ENCODE results near the gene HEMGN. TPM values are rescaled to one million over a fixed set of nuclear protein-coding genes. Genes with fewer than 3 reads are reported as not detected.

HEMGN gene
- polyA plus RNA-seq, 1 donor from 2014 or later: not detected

DNA sequence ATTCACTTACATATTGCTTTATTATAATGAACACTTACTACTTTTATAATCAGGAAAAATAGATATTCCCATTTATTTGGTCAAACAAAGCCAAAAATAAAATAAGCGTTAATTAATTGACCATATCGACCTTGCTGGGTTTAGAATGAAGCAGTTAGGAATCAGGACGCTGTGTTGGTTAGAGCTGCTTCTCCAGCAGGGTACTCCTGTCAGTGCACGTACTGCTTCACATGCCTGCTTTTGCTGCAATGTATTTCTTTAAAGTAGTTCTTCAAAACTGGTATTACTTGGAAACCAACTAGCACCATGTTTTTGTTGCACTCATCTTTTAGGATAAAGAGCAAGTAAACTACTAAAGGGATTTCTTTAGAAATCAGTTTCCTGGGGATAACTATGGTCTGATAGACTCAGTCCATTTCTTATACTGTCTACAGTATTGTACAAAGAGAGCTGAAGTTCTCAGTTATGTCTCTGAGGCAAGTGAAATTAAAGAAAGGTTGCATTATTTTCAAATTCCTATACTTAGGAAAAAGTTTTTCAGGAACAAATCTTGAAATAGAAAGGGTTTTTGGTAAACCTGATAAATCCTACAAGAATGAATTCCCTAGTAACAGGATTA, 8.9 kb downstream of the HEMGN start:
- Histone ChIP-seq H3K79me2 (replicated peaks; ENCODE audit: insufficient read depth, low read length) (no peaks in the 10 kb centered on the region), H3K27me3 (ENCODE audit: insufficient read depth, low read depth, low read length) (peaks cover 65% of the 10 kb centered on the region), H3K4me3 (ENCODE audit: low read length) (no peak overlapping the region), H3K9me3 (ENCODE audit: low read length) (no peaks in the 10 kb centered on the region), H3K9me2 (ENCODE audit: insufficient read depth, low read length) (no peaks in the 10 kb centered on the region), H2AFZ (ENCODE audit: low read depth, low read length) (no peak overlapping the region), H3K9ac (ENCODE audit: low read length) (no peak overlapping the region), H3K4me2 (ENCODE audit: low read length) (no peak overlapping the region), H3F3A (ENCODE audit: insufficient read depth, low read length, poor library complexity, severe bottlenecking) (no peaks in the 10 kb centered on the region), H3K27ac (ENCODE audit: low read length) (no peak overlapping the region), H3K36me3 (ENCODE audit: insufficient read depth, low read length) (no peaks in the 10 kb centered on the region), H4K20me1 (ENCODE audit: insufficient read depth) (no peaks in the 10 kb centered on the region)
- TF ChIP-seq, protein P1, sequence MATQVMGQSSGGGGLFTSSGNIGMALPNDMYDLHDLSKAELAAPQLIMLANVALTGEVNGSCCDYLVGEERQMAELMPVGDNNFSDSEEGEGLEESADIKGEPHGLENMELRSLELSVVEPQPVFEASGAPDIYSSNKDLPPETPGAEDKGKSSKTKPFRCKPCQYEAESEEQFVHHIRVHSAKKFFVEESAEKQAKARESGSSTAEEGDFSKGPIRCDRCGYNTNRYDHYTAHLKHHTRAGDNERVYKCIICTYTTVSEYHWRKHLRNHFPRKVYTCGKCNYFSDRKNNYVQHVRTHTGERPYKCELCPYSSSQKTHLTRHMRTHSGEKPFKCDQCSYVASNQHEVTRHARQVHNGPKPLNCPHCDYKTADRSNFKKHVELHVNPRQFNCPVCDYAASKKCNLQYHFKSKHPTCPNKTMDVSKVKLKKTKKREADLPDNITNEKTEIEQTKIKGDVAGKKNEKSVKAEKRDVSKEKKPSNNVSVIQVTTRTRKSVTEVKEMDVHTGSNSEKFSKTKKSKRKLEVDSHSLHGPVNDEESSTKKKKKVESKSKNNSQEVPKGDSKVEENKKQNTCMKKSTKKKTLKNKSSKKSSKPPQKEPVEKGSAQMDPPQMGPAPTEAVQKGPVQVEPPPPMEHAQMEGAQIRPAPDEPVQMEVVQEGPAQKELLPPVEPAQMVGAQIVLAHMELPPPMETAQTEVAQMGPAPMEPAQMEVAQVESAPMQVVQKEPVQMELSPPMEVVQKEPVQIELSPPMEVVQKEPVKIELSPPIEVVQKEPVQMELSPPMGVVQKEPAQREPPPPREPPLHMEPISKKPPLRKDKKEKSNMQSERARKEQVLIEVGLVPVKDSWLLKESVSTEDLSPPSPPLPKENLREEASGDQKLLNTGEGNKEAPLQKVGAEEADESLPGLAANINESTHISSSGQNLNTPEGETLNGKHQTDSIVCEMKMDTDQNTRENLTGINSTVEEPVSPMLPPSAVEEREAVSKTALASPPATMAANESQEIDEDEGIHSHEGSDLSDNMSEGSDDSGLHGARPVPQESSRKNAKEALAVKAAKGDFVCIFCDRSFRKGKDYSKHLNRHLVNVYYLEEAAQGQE (IDR thresholded peaks at IDR 0.05; ENCODE audit: borderline replicate concordance): no peak

DNA sequence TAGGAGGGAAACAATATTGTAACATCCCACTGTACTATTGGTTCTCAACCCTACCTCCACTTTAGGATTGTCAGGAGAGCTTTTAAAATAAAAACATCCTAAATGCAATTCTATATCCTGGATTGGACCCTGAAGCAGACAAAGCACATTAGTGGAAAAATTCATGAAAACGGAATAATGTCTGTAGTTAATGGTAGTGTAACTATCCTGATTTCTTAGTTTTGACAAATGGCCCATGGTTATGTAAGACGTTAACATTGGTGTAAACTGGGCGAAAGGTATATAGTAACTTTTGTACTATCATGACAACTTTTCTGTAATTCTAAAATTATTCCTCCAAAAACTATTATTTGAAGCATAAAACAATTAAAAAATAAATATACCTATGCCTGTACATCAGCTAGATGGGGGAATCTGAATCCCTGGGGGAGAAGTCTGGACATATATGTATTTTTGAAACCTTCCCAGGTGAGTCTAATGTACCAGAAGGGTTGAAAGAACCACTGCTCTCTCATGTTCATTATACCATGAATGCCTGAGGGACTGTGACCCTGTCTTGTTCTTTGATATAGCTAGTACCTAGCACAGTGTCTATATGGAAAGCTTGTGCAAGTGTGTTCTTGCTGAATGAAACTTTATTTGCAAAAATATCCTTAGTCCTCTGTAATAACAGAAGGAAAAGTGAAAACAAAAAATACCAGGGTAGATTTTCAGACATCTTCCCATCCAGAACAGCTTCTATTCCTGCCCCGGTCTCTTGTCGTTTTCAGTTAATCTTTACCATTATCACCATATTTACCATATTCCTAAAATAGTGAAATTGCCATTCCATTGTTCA, 12.3 kb downstream of the HEMGN start:
- H4K20me1 ChIP-seq (ENCODE audit: insufficient read depth): no peaks in the 10 kb centered on the region
- no peak overlapping the region for H2AFZ ChIP-seq (ENCODE audit: low read depth, low read length)
- no peak overlapping the region for H3K9ac ChIP-seq (ENCODE audit: low read length)
- no peaks in the 10 kb centered on the region for H3K9me2 ChIP-seq (ENCODE audit: insufficient read depth, low read length)
- peaks cover 4% of the 10 kb centered on the region for H3K79me2 ChIP-seq (replicated peaks; ENCODE audit: insufficient read depth, low read length)
- H3K27me3 ChIP-seq (ENCODE audit: insufficient read depth, low read depth, low read length): peaks cover 52% of the 10 kb centered on the region
- no peak overlapping the region for H3K27ac ChIP-seq (ENCODE audit: low read length)
- no peaks in the 10 kb centered on the region for H3K36me3 ChIP-seq (ENCODE audit: insufficient read depth, low read length)
- H3K9me3 ChIP-seq (ENCODE audit: low read length): no peaks in the 10 kb centered on the region
- no peak overlapping the region for H3K4me2 ChIP-seq (ENCODE audit: low read length)
- H3F3A ChIP-seq (ENCODE audit: insufficient read depth, low read length, poor library complexity, severe bottlenecking): no peaks in the 10 kb centered on the region
- TF ChIP-seq, protein P2, sequence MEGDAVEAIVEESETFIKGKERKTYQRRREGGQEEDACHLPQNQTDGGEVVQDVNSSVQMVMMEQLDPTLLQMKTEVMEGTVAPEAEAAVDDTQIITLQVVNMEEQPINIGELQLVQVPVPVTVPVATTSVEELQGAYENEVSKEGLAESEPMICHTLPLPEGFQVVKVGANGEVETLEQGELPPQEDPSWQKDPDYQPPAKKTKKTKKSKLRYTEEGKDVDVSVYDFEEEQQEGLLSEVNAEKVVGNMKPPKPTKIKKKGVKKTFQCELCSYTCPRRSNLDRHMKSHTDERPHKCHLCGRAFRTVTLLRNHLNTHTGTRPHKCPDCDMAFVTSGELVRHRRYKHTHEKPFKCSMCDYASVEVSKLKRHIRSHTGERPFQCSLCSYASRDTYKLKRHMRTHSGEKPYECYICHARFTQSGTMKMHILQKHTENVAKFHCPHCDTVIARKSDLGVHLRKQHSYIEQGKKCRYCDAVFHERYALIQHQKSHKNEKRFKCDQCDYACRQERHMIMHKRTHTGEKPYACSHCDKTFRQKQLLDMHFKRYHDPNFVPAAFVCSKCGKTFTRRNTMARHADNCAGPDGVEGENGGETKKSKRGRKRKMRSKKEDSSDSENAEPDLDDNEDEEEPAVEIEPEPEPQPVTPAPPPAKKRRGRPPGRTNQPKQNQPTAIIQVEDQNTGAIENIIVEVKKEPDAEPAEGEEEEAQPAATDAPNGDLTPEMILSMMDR (IDR thresholded peaks at IDR 0.05; ENCODE audit: poor library complexity, severe bottlenecking): no peak
- TF ChIP-seq, protein P1 (IDR thresholded peaks at IDR 0.05; ENCODE audit: borderline replicate concordance): no peak
- no peak for TF ChIP-seq POLR2AphosphoS5 (IDR thresholded peaks at IDR 0.05)
- TF ChIP-seq EZH2 (IDR thresholded peaks at IDR 0.05; ENCODE audit: borderline replicate concordance, insufficient read depth, low read length, poor library complexity, severe bottlenecking): no peak
- no peak for TF ChIP-seq RAD21 (conservative IDR thresholded peaks at IDR 0.05)
- TF ChIP-seq MXI1 (conservative IDR thresholded peaks at IDR 0.05; ENCODE audit: poor library complexity, severe bottlenecking): no peak
- TF ChIP-seq EP300 (conservative IDR thresholded peaks at IDR 0.05; ENCODE audit: poor library complexity, severe bottlenecking): no peak
- no peak for TF ChIP-seq SMC3 (conservative IDR thresholded peaks at IDR 0.05; ENCODE audit: poor library complexity)
- TF ChIP-seq TAF1 (IDR thresholded peaks at IDR 0.05; ENCODE audit: low read depth): no peak
- no peak overlapping the region for H3K4me3 ChIP-seq (ENCODE audit: low read length)
